GM19025 (cell line): ENCODE data around the gene CCDC102A.
A peak's percentile ranks its signal among the peaks of the same experiment; 100 is the strongest.

Experiments used
- ATAC-seq: cut with Tn5 transposase; IDR thresholded peaks from one replicate; pipeline ENCODE4 v1.9.1; 2021; ENCODE audit warnings: mild to moderate bottlenecking, low read depth, moderate library complexity; ENCODE audit not compliant: unreplicated experiment

Gene CCDC102A

DNA sequence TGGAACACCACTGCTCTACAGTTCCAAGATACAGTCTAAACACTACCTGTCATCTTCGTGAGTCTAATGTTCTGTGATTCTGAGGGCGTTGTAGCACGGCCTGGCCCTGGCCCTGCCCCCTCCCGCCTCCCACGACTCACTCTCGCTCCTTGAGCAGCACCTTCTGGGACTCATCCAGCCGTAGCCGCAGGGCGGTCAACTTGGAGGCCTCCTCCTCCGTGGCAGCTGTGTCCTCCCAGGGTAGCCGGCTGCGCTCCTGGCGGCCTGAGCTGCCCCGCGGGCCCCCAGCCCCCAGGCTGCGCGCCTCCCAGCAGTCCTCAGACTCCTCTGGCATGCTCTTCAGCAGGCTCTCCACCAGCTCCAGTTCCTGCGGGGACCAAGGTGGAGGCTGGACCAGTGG, 10.6 kb downstream of the CCDC102A start:
- ATAC-seq = no peak

DNA sequence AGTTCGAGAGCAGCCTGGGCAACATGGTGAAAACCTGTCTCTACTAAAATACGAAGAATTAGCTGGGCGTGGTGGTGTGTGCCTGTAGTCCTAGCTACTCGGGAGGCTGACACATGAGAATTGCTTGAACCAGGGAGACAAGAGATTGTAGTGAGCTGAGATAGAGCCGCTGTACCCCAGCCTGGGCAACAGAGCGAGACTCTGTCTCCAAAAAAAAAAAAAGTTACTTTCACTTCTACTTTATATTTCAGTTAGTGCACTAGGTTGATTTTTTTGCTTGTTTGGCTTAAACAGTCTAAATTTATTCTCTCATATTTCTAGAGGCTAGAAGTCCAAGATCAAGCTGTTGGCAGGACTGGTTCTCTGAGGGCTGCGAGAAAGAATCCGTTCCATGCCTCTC, 13.4 kb downstream of the CCDC102A start:
- ATAC-seq = no peak

DNA sequence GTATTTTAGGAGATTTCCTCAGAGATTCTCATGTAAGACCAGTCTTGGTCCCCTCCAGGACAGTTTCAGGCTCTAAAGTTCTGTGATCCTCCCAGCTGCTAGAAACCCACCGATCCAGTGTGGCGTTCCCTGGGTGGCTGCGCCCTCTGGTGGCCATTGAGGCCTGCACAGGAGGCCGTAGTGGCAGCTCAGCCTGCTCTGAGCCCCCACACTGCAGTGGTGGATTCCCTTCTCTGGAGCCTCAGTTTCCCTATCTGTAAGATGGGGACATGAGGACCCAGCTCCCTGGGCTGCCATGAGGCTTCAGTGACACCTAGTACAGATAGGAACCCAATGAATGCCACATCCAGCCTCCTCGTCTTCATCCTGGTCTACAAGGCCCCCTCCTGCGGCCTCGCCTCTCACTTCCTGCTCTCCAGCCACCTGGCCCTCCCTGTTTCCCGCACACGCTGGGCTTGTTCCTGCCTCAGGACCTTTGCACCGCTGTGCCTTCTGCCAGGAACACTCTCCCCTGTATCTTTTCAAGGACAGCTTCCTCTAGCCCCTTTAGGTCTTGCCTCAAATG, 16.5 kb downstream of the CCDC102A start:
- ATAC-seq = peak; percentile 79

DNA sequence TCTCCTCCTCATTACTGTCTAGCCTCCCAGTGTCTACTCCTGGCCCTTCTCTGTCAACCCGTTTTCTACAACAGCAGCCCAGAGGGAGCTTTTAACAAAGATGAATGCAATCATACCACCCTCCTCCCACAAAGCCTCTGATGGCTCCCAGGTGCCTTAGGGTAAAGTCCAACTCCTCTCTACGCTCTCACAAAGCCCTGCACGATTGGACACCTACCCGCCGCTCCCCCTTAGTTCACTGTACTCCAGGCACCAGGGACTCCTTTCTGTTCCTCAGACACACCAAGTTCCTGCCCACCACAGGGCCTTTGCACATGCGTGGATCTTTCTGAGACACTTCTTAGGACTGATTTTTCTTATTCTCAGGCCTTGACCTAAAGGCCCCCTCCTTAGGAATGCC, 17.4 kb downstream of the CCDC102A start:
- no peak for ATAC-seq

DNA sequence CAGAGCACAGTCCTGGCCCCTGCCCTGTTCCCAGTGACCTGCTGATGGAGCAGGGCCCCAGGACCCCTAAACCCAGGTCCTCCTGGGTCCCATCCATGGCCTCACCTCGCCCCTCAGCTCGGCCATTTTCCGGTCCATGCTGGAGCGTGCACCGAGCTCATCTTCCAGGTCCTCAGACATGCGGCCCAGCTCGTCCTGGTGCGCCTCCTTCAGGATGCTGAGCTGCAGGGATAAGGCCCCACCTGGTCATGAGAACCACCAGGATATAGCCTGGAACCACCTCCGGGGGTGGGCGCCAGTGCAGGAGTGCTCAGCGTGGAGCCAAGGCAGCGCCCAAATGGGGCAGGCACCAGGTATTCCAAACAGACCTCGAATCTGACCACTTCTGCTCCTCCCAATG, 17.9 kb downstream of the CCDC102A start:
- ATAC-seq = no peak

- no peak for ATAC-seq
Observed at GRCh38 chr16:57517397-57518367, 18.7 kb downstream of the CCDC102A start.

- no peak for ATAC-seq
Observed at GRCh38 chr16:57516773-57517172, 19.6 kb downstream of the CCDC102A start.

DNA sequence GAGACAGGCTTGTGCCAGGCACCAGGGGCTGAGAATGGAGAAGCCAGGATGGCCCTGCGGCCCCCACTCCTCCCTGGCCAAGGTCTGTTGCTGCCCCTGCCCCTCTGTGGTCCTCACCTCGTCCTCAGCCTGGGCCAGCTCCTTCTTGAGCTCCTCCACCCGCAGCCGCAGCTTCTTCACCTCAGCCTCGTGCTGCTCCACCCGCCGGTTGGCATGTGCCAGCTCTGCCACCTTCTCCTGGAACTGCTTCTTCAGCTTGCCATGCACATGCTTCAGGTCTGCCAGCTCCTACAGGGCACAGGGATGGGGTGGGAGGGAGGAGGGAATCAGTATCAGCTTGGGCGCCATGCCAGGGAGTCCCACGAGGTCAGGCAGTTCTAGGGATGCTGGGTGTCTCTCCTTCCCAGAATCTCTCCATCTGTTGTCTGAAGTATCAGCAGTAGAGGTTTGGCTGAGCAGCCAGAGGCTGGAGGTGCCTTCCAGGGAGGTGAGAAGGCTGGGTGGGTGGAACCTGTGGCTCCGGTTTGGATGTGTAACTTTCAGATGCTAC, 20.1 kb downstream of the CCDC102A start:
- no peak for ATAC-seq

DNA sequence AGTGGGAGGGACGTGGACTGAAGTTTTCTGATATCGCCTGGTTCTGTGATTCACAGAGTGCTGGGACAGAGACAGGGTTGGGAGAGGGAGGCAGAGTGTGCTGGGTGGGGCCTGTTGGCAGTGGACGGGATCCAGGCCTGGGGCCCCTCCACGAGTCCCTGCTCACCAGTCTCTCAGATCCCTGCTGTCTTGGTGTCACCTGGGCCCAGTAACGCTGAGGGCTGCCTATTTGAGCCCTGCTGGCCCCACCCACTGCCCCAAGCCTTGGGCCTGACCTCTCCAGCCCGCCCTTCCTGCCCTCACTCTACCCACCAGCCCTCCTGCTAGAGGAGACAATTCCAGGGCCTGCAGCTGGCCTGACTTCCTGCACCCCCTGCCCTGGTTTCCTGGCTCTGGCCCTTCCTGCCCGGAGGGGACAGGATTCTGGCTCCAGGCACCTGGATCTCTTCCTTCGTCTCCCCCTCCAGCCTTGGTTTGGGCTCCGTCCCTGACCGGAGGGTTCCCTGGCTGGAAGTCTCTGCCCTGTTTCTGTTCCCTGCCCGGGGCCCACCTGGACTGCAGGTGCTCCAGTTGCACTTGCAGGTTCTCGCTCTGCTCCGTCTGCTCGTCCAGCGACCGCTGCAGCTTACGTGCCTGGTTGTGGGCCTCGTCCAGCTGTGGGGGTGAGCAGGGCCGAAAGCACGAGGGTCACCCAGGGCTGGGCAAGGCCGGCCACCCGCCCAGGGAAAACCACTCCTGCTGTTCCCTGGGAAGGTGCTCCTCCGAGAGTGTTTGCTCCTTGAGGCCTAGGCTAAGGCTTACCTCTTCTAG, 21.4 kb downstream of the CCDC102A start:
- ATAC-seq = no peak

DNA sequence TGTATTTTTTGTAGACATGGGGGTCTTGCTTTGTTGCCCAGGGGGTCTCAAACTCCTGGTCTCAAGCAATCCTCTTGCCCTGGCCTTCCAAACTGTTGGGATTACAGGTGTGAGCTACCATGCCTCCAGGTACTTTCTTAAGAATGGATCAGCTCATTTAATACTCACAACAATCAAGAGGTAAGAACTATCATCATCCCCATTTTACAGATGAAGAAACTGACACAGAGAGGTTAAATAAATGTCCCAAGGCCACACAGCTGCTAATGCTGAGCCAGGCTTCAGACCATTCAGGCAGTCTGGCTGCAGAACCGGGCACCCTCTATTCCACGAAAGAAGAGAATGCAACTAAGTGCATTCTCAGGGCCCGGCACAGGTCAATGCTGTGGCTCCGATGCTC, 22.0 kb downstream of the CCDC102A start:
- ATAC-seq = no peak

GRCh38 chr16:57513371-57514102, 22.8 kb downstream of the CCDC102A start:
- ATAC-seq = no peak

- no peak for ATAC-seq
Observed at GRCh38 chr16:57512296-57513001, 23.9 kb downstream of the CCDC102A start.

DNA sequence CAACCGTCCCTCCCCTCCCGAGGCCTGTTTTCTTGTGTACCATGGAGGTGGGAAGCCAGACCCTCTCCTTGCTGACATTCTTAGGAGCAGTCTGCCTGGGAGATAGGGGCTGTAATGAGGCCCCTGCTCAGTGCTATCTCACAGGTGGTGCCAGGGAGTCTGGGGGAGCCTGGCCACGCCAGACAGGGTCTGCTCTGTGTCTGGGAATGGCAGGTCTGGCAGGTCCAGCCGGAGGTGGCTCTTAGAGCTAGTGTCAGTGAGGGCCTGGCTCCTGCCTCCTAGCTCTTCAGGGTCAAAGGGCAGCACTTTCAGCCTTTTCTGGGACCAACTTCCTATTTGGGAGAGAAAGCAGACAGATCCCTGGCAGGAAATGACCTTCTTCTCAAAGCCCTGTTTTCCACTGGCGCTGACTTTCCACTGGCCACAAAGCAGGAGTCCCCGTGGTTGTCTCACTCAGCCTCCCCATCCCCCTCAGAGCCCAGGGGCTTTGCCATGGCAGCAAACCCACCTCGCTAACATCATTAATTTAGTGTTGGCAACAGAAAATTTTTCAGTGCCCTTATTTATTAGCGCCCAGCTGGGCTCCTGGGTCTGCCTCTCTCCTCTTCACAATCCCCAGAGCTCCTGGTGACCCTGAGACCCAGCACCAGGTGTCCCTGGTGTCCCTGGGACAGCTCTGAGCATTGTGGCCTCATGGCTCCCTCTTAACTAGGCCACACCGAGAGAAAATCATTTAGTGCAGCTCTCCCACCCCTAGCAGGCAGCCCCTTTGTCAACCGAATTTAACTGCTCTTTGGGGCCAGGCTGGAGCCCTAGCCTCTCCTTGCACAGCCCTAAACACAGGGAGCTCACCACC, 26.1 kb downstream of the CCDC102A start:
- ATAC-seq = no peak

DNA sequence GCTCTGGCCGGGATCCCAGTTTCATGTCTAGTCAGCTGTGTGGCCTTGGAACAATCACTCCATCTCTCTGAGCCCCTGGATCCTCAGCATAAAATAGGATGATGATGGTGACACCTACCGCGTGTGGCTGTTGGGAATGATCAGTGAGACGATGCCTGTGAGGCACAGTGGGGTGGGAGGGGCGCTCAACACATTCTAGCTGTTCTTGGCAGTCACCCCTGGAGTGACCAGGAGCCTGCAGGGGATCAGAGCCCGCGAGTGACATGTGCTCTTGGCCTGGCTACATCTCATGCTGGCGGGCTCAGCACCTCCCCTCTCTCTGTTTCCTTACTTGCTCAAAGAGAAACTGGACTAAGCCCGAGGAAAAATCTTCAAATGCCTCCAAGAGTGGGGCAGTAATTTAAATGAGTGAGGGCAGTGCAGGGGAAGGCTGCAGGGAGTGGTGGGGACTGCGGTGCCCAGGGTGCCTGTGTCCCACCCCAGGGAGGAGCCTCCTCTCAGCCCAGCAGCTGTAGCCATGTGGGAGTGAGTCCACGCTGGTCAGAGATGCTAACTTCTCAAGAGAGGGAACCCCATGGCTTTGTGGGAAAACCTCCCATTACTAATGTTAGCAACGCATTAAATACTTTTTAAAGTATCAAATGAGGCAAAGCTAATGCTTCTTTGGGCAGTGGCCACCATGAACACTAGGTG, 27.0 kb downstream of the CCDC102A start:
- no peak for ATAC-seq

DNA sequence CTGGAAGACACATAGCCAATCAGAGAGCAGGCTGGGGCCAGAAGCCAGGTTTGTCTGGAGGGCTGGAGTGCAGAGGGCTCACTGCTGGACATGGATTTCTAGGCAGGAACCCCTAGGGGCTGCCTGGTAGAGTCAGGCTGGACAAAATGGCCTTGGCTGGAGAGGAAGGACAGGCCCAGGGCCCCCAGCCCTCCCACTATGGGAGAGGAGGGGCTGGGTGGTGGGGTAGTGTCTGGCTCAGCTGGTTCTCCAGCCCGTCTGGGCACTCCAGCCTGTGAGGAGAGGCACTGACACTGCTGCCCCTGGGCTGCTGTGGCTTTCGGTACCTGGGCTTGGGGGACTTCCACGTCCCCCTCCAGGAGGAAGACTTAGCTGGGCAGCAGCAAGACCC, 28.3 kb downstream of the CCDC102A start:
- ATAC-seq = no peak

- ATAC-seq = no peak
Observed at GRCh38 chr16:57507136-57508034, 29.0 kb downstream of the CCDC102A start.

- ATAC-seq = no peak
Observed at GRCh38 chr16:57505169-57505568, 31.2 kb downstream of the CCDC102A start.
